Sigmoid colon (tissue), 4 donors: Measurements from ENCODE around the gene DSE.

Experiments
- POLR2A ChIP-seq, 2 donors: fragments of 450-650 bp; IDR thresholded peaks; one replicate each; pipeline ENCODE4 v1.6.1; 2016; ENCODE audit warnings: antibody characterized with exemption in 2 of 2, mild to moderate bottlenecking in 2 of 2, moderate library complexity in 2 of 2
- POLR2AphosphoS5 ChIP-seq, 4 donors: sonication (generic); formaldehyde crosslinking; IDR thresholded peaks; one replicate each; pipeline ENCODE4 v1.6.1; 2017; ENCODE audit warnings: antibody characterized with exemption in 4 of 4
- TF ChIP-seq, protein P1 (sequence below), 4 experiments: fragments of 450-650 bp in 3 of 4; fragments of 200-600 bp in 1 of 4; IDR thresholded peaks; one replicate each; pipeline ENCODE4 v1.5.1; 2016 to 2019; ENCODE audit warnings: antibody characterized with exemption in 4 of 4, mild to moderate bottlenecking in 3 of 4, moderate library complexity in 2 of 4

- TF ChIP-seq POLR2A (IDR thresholded peaks at IDR 0.05): no peak
- TF ChIP-seq, protein P1, sequence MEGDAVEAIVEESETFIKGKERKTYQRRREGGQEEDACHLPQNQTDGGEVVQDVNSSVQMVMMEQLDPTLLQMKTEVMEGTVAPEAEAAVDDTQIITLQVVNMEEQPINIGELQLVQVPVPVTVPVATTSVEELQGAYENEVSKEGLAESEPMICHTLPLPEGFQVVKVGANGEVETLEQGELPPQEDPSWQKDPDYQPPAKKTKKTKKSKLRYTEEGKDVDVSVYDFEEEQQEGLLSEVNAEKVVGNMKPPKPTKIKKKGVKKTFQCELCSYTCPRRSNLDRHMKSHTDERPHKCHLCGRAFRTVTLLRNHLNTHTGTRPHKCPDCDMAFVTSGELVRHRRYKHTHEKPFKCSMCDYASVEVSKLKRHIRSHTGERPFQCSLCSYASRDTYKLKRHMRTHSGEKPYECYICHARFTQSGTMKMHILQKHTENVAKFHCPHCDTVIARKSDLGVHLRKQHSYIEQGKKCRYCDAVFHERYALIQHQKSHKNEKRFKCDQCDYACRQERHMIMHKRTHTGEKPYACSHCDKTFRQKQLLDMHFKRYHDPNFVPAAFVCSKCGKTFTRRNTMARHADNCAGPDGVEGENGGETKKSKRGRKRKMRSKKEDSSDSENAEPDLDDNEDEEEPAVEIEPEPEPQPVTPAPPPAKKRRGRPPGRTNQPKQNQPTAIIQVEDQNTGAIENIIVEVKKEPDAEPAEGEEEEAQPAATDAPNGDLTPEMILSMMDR (IDR thresholded peaks at IDR 0.05): no peak
- no peak for TF ChIP-seq POLR2AphosphoS5 (IDR thresholded peaks at IDR 0.05)
These were observed 114.9 kb downstream of the DSE start for GRCh38 chr6:116485559-116486184.
